ENCODE data around the gene MPDU1.
A peak's percentile ranks its signal among the peaks of the same experiment; 100 is the strongest.

The MPDU1 gene

GRCh38 chr17:7560172-7561027 is 23.3 kb upstream of the MPDU1 start:
- Histone ChIP-seq H3K79me2 (peaks cover 23% of the 10 kb centered on the region), H3K9ac (no peak overlapping the region), H3K4me3 (ENCODE audit: low read depth, low read length) (peak overlapping the region; percentile 87), H3K9me3 (ENCODE audit: control insufficient read depth, low read length) (no peaks in the 10 kb centered on the region), H3K27ac (peak overlapping the region; percentile 96), H2AFZ (peak overlapping the region; percentile 93), H3K27me3 (ENCODE audit: control insufficient read depth, insufficient read depth, low read length) (no peaks in the 10 kb centered on the region), H3K4me1 (peaks cover 31% of the 10 kb centered on the region), H3K4me2 (ENCODE audit: low read length) (peak overlapping the region; percentile 99), H3K36me3 (ENCODE audit: control insufficient read depth, insufficient read depth, low read length) (no peaks in the 10 kb centered on the region)
- peak; percentile 68 for TF ChIP-seq CTCF (IDR thresholded peaks at IDR 0.05)

- peaks cover 23% of the 10 kb centered on the region for H3K79me2 ChIP-seq
- H3K9me3 ChIP-seq (ENCODE audit: control insufficient read depth, low read length) = no peaks in the 10 kb centered on the region
- peak; percentile 82 for TF ChIP-seq CTCF (IDR thresholded peaks at IDR 0.05)
- H2AFZ ChIP-seq = peak overlapping the region; percentile 93
- peak overlapping the region; percentile 99 for H3K4me2 ChIP-seq (ENCODE audit: low read length)
- H3K36me3 ChIP-seq (ENCODE audit: control insufficient read depth, insufficient read depth, low read length) = no peaks in the 10 kb centered on the region
- peaks cover 31% of the 10 kb centered on the region for H3K4me1 ChIP-seq
- H3K4me3 ChIP-seq (ENCODE audit: low read depth, low read length) = peak overlapping the region; percentile 87
- peak overlapping the region; percentile 96 for H3K27ac ChIP-seq
- H3K27me3 ChIP-seq (ENCODE audit: control insufficient read depth, insufficient read depth, low read length) = no peaks in the 10 kb centered on the region
- peak overlapping the region; percentile 31 for H3K9ac ChIP-seq
Measured at GRCh38 chr17:7561028-7561575, 22.6 kb upstream of the MPDU1 start.

GRCh38 chr17:7561589-7562207 is 22.0 kb upstream of the MPDU1 start, which contains the start of gene SENP3:
Gene SENP3 (plus strand): TSS chr17:7561919. CDS start chr17:7563077, 1,158 bp downstream.
- H3K27me3 ChIP-seq (ENCODE audit: control insufficient read depth, insufficient read depth, low read length) = no peaks in the 10 kb centered on the region
- TF ChIP-seq CTCF (IDR thresholded peaks at IDR 0.05) = peak; percentile 15
- H3K36me3 ChIP-seq (ENCODE audit: control insufficient read depth, insufficient read depth, low read length) = no peaks in the 10 kb centered on the region
- peak within 1 kb of the TSS; percentile 93 for H2AFZ ChIP-seq
- H3K79me2 ChIP-seq = peaks cover 23% of the 10 kb centered on the region
- peak within 1 kb of the TSS; percentile 96 for H3K27ac ChIP-seq
- peaks cover 31% of the 10 kb centered on the region for H3K4me1 ChIP-seq
- no peaks in the 10 kb centered on the region for H3K9me3 ChIP-seq (ENCODE audit: control insufficient read depth, low read length)
- peak within 1 kb of the TSS; percentile 87 for H3K4me3 ChIP-seq (ENCODE audit: low read depth, low read length)
- H3K9ac ChIP-seq = peak within 1 kb of the TSS; percentile 85
- H3K4me2 ChIP-seq (ENCODE audit: low read length) = peak within 1 kb of the TSS; percentile 99

- Histone ChIP-seq H3K9ac (peak overlapping the region; percentile 85), H3K4me3 (ENCODE audit: low read depth, low read length) (peak overlapping the region; percentile 87), H3K36me3 (ENCODE audit: control insufficient read depth, insufficient read depth, low read length) (no peaks in the 10 kb centered on the region), H3K27me3 (ENCODE audit: control insufficient read depth, insufficient read depth, low read length) (no peaks in the 10 kb centered on the region), H3K79me2 (peaks cover 23% of the 10 kb centered on the region), H3K4me1 (peaks cover 31% of the 10 kb centered on the region), H3K27ac (peak overlapping the region; percentile 96), H2AFZ (peak overlapping the region; percentile 93), H3K9me3 (ENCODE audit: control insufficient read depth, low read length) (no peaks in the 10 kb centered on the region), H3K4me2 (ENCODE audit: low read length) (peak overlapping the region; percentile 99)
- no peak for TF ChIP-seq CTCF (IDR thresholded peaks at IDR 0.05)
Measured at GRCh38 chr17:7562208-7562605, 21.4 kb upstream of the MPDU1 start.
